Hematopoietic multipotent progenitor cell treated with erythropoietin and hydrocortisone succinate and interleukin-3 and kit ligand, for 6 days (in vitro differentiated cells): Measurements from ENCODE around the gene SSNA1.

Experiments
- DNase-seq: peaks from one replicate; pipeline ENCODE4 v3.0.0-alpha.2; 2015

Gene SSNA1

GRCh38 chr9:137156567-137157375 is 31.7 kb upstream of the SSNA1 start:
- DNase-seq: peak; percentile 89

GRCh38 chr9:137157618-137158415 is 30.7 kb upstream of the SSNA1 start:
- no peak for DNase-seq

GRCh38 chr9:137158625-137159024 is 29.9 kb upstream of the SSNA1 start:
- no peak for DNase-seq

GRCh38 chr9:137159105-137160053 is 29.1 kb upstream of the SSNA1 start:
- DNase-seq: no peak

GRCh38 chr9:137160054-137160425 is 28.4 kb upstream of the SSNA1 start:
- DNase-seq: no peak

- DNase-seq: no peak
Measured at GRCh38 chr9:137160716-137161557, 27.5 kb upstream of the SSNA1 start.

GRCh38 chr9:137161558-137162486 is 26.7 kb upstream of the SSNA1 start:
- DNase-seq: peak; percentile 46

- peak; percentile 55 for DNase-seq
Measured at GRCh38 chr9:137162505-137163364, 25.7 kb upstream of the SSNA1 start.

GRCh38 chr9:137163365-137163715 is 25.1 kb upstream of the SSNA1 start:
- DNase-seq: no peak

- no peak for DNase-seq
Measured at GRCh38 chr9:137163805-137164204, 24.7 kb upstream of the SSNA1 start.

- DNase-seq: no peak
Measured at GRCh38 chr9:137164370-137165249, 23.9 kb upstream of the SSNA1 start.

GRCh38 chr9:137165250-137165836 is 23.1 kb upstream of the SSNA1 start:
- no peak for DNase-seq

- no peak for DNase-seq
Measured at GRCh38 chr9:137166380-137167229, 21.9 kb upstream of the SSNA1 start.

GRCh38 chr9:137167277-137167746 is 21.2 kb upstream of the SSNA1 start:
- DNase-seq: no peak

- DNase-seq: peak; percentile 50
Measured at GRCh38 chr9:137167747-137168572, 20.5 kb upstream of the SSNA1 start.

- no peak for DNase-seq
Measured at GRCh38 chr9:137168573-137168903, 19.9 kb upstream of the SSNA1 start.
